ENCODE results near the gene CLMP.
A peak's percentile ranks its signal among the peaks of the same experiment; 100 is the strongest.
"Not testable (repeated sequence)": the region's sequence is repeated elsewhere in the genome, so short reads cannot be mapped to it uniquely, and the experiment has no call there.

The CLMP gene

DNA sequence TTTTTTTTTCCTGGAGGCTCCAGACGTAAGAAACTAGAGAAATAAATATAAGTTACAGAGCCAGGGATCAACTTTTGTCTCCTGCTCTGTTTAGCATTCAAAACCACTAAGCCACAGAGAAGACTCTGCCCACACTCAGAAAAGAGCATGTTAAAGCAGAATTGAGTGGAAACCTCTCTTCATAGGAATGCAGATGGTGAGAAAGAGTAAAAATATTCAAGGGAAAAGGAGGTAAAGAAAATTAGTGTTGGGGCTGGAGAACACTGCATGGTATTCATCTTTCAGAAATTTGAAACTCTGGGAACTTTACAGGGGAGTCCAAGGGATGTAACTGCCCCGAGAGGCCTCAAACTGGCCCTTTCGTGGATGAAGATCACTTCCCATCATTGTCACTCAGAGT lies 65.1 kb downstream of the CLMP start:
- DNase-seq: no peak

DNA sequence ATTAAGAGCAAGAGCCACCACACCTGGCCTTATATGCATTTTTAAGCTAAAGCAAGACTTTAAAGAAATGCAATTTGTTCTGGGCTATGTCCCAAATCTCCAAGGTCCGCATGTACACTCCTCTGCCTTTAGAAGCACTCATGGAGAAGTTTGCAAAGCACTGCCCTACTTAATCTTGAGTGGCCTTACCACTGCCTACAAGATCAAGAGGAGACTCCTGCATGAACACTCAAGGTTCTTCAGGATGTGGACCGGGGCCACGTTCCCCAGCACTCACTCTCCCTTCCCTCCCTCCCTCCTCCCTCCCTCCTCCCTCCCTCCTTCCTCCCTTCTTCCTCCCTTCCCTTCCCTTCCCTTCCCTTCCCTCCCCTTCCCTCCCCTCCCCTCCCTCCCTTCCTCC lies 69.9 kb downstream of the CLMP start:
- no peak for DNase-seq

DNA sequence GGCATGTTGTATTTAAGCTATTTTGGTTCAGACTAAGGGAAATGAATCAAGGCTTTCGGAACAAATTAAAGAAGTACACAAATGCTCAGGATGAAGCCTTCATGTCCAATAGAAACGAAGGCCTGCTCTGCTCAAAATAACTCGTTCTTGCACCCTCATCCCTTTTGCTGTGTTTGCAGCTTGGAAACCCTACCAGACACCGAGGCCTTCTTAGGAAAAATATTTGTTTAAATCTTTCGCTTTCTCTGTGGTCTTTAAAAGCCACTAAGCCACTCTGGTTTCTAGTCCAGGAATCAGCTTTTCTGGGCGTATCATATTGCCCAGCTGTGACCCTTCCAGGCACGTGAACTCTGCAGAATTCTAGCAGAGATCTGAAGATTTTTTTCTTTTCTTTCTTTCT lies 72.2 kb downstream of the CLMP start:
- DNase-seq: no peak

DNA sequence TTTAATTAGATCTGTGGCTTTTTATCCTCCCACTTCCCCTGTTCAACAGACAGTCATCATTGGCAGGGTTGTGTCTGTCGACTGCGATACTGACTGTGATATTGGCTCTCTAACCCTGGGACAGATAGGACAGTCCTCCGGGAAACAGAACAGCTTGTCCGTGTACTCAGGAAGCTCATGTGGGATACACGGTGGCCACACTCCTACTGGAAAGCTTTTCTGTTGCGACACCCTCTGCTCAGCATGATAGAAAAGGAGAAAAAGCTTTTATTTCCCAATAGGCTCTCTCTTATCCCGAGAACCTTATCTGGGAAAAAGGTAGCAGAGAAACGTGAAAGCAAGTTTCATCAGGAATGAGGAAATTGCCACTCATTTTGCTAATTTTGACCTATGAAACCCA lies 72.7 kb downstream of the CLMP start:
- DNase-seq: no peak

DNA sequence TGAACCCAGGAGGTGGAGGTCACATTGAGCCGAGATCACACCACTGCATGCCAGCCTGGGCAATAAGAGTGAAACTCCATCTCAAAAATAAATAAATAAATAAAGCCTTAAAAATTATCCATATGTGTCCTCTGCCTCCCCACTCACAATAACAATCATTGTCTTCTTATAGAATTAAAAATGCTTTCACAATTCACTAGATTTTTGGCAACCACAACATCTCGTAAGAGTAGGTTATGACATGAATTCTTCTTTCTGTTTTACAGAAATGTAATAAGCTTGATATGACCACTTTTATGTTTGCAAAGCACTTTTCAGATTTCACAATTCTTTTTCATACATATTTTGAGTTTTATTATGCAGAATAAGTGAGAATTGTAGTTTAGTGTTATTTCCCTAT lies 78.6 kb downstream of the CLMP start:
- no peak for DNase-seq

DNA sequence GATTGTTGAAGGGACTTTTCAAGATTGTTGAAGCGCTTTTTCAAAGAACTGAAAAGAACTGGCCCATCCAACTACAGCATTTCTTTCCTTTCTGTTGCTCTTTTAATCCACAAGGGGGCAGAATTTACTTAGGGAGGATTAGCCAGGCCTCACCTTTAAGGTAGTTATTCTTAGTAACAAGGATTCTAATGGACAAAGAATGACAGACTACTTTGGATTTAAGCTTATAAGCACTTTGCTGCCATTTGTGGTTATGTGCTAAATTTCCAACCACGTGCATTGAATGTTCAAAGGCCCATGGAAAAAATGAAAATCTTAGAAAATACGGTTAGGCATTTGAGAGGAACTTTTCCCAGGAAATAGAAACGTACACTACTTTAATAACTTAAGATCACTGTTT lies 83.6 kb downstream of the CLMP start:
- peak; percentile 84 for DNase-seq

DNA sequence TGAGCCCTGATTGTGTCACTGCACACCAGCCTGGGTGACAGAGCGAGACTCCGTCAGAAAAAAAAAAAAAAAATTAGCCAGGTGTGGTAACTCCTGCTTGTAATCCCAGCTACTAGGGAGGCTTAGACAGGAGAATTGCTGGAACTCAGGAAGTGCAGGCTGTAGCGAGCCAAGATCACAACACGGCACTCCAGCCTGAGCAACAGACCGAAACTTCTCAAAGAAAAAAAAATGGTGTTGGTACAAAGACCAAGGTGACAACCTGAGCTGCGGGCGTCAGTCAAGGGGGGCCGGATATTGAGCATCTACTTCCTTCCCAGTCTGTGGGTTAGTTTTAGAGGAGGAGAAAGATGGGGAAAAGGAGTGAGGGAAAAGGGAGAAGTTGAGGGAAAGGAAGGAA lies 84.7 kb downstream of the CLMP start:
- no peak for DNase-seq

DNA sequence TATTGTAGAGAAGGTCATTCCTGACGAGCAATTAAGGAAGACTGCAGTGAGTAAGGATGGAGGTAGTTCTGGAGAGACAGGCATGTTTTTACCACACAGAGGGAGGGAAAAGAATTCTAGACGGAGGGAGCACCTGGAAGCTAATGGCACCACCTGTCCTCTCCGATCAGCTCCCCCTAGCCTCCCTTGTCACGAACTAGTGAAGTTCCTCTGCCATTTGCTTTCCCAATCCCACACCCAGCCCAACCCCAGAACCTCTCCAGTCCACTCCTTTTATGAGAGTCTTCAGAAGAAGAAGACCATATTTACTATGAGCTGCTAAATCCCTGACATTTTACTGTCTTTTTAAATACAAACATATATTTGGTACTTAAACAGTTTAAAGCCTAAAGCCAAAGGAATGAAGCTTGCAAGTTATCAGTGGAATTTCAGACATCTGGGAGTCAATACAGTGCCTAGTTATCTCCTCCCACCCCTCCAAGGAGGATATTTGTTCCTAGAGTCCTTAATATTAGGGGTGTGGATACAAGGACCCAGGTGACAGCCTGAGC lies 87.0 kb downstream of the CLMP start:
- DNase-seq: no peak

DNA sequence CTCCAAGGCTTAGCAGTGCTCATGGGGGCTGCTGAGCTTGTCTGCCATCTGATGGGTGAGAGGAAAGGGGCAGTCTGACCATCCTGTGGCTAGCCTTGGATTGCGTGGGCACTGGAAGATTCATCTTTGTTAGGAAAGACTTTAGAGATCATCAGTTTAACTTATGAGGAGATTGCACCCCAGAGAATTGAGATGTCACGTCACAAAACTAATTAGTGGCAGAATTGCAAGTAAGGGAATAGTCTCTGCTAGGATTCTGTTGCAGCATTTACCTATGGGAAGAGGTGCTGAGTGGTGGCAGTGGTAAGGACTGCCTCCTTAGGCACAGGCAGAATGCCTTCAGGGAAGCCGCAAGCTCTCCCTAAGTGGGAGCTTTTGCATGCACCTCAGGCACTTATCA lies 90.4 kb downstream of the CLMP start:
- DNase-seq: no peak

DNA sequence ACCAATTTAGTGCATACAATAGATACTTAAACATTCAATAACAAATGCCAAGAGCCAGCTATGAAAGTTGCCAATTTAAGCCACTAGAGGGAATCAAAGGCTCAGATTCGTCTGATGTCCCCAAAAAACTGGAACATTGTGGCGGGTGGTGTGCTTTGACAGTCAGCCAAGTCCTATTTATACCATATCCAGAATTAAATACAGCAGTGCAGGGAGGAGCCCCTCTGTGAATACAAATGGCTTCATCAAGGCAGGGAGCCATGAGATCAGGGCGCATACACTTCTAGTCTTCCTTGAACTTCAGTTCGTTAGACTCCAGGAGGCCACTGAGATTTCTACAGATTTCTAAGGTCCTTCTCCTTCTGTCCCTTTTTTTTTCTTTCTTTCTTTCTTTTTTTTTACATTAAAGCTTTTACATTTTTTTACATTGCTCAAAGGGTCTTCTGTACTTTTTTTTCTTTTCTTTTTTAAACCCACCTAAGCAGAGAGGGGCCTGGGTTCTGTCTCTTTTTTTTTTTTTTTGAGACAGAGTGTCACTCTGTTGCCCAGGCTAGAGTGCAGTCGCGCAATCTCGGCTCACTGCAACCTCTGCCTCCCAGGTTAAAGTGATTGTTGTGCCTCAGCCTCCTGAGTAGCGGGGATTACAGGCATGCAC lies 91.6 kb downstream of the CLMP start:
- peak; percentile 80 for DNase-seq

DNA sequence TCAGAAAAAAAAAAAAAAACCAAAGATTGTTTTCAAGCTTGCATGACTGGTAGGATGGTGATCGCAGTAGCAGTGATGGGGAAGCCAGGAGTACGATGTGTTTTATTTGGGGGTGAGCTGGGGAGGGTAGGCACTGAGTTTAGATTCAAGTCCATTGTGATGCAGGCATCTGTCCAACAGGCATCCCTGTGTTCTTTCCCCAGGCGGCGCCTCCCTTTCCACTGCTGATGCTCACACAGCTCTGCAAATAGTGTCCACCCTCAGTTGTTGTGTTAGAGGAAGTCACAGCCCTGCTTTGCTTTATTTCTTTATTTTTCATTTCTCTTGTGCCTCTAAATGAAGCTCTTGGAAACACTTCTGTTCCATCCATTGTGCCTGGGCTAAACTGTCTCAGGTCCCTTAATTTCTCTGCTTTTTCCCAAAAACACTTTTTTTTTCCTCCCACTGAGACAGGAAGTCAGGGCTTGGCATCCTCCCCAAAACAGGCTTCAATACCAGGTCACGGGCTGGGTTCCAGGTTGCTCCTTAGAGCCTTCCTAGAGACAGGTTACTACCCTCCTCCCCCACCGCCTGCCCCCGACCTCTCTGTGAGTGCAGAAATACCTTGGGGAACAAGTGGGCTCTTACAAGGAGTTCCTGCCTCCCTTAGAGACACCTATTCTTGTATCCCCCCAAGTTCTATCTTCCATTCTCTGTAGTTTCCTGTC lies 94.5 kb downstream of the CLMP start:
- no peak for DNase-seq

DNA sequence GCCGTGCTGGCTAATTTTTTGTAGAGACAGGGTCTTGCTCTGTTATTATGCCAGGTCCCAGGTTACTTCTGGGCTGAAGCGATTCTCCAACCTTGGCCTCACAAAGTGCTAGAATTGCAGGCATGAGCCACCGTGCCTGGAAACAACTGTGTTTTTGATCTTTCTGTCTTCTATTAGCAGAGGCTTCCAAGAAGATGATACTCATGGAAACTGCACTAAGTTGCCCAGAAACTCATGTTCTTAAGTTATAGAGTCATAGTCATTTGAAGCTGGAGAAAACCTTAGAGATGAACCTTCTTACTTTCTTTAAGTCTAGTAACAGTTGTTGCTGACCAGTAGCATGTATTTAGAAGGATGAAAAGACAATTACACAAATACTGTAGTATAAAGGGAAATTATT lies 96.1 kb downstream of the CLMP start:
- no peak for DNase-seq

DNA sequence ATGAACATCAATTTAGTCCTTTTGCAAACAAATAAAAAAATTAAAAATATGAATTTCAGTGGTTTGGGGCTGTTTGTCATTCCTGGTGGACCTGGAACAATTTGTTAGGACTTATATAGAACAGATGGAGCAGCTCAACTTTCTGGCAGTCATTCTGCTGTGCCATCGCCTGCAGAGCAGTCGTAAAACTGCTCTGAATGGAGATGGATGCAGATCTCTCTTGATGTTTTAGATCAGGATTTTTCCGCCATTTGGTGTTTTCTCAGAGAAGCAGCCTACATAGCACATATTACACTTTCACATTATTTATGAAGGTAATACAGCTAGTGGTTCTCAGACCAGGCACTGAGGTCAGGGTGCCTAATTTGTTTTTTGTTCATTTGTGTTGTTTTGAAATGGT lies 101.3 kb downstream of the CLMP start:
- DNase-seq: no peak

DNA sequence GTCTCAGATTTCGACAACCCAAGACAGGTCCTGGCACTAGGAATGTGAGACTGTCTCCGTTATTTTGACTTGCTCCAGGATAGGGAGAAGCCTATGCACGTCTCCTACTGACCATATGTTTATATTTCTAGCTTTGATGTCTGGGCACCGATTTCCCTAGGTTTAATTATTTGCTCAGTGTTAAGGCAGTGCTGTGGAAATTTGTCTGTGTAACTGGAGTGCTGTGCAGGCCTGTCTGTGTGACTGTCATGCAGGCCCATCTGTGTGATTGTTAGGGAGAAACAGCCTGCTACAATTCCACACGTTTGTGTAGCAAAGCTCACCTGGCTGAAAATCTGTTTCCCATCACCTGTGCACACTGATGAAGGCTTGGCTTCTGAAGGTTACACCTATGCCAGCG lies 103.5 kb downstream of the CLMP start:
- no peak for DNase-seq

DNA sequence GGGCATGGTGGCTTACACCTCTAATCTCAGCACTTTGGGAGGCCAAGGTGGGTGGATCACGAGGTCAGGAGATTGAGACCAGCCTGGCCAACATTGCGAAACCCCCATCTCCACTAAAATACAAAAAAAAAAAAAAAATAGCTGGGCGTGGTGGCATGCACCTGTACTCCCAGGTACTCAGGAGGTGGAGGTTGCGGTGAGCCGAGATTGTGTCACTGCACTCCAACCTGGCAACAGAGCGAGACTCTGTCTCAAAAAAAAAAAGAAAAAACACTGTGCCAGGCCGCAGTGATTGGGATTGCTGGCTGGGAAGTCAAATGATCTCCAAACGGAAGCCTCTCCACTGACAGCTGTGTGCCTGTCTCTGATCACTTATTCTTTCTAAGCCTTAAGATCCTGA lies 104.9 kb downstream of the CLMP start:
- not testable (repeated sequence) for DNase-seq

DNA sequence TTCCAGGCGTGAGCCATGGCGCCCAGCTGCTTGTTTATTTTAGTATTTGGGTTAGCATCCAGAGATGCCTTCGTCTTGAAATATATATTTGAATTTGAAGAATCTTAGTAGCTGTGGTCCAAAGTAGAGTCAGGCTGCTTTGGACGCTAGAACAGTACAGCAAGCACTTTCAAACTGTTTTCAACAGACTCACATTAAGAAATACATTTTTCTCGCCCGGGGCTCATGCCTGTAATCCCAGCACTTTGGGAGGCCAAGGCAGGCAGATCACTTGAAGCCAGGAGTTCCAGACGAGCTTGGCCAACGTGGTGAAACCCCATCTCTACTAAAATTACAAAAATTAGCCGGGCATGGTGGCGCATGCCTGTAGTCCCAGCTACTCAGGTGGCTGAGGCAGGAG lies 106.2 kb downstream of the CLMP start:
- not testable (repeated sequence) for DNase-seq

DNA sequence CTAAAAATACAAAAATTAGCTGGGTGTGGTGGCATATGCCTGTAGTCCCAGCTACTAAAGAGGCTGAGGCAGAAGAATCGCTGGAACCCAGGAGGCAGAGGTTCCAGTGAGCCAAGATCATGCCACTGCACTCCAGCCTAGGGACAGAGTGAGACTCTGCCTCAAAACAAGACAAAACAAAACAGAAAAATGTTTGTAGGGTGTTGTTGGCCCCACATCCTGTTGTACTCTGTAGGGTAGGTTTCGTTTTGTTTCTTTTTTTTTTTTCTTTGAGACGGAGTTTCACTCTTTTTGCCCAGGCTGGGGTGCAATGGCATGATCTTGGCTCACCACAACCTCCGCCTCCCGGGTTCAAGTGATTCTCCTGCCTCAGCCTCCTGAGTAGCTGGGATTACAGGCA lies 107.4 kb downstream of the CLMP start:
- not testable (repeated sequence) for DNase-seq

DNA sequence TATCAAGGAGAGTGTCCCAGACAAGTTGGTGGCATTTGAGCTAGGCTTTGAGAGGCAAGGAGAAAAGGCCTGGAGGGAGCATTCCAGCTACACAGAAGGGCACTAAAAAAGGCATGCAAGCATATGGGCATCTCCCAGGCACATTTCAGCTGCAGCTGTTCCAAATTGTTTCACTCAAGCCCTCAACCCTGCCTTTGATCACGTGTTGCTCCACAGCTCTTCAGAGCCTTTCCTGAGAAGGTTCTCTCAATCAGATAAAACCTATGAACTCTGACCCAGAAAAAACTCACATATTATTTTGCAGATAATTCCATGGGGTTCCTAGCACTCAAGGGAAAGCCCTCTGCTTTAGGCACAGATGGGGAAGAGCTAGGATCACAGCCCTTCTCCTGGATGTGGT lies 108.7 kb downstream of the CLMP start:
- DNase-seq: peak; percentile 14

DNA sequence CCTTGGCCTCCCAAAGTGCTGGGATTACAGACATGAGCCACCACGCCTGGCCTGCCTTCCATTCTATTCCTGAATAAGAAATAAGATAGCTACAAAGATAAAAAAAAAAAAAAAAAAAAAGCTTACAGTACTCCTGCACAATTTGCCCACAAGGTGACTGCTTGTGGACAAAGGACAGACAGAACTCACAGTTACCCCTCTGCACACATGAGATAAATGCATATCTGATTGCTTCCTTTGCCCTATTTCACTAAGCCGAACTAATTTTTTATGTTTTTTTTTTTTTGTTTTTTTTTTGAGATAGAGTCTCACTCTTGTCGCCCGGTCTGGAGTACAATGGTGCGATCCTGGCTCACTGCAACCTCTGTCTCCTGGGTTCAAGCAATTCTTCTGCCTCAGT lies 109.6 kb downstream of the CLMP start:
- DNase-seq: no peak

DNA sequence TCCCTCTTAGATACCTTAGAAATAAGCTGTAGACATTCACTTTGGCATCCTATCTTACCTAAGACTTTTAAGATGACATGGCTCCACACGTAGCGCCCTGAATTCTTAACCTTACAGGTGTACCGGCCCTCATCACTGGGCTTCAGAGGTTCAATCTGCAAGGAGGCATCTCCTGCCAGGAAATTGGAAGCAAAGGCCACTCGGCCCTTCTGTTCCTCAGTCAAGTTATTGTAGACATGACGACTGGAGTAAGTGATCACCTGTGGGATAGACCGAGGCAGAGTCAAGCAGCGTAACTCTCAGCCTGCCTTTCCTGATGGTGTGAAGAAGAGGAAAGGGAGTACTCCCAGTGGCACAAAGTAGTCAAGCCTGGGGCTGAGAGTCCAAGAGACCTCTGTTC lies 110.6 kb downstream of the CLMP start:
- no peak for DNase-seq

DNA sequence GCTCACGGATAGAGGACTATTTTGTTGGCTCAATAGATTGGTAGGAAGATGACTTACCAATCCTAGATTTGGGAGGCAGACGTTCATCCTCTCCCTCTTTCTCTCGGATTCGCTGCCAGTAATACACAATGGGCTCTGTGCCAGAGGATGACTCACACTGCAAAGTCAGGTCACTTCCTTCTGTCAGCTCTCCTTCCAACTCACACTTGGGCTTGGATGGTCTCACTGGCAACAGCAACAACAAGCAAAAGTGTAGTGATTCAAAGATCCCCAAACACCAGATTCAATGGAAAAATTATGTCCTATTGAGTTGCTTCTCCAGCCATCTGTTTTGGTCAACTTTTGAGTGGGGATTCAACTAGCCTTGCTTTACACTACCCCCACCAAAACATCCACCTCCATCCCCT lies 111.4 kb downstream of the CLMP start:
- DNase-seq: peak; percentile 99

DNA sequence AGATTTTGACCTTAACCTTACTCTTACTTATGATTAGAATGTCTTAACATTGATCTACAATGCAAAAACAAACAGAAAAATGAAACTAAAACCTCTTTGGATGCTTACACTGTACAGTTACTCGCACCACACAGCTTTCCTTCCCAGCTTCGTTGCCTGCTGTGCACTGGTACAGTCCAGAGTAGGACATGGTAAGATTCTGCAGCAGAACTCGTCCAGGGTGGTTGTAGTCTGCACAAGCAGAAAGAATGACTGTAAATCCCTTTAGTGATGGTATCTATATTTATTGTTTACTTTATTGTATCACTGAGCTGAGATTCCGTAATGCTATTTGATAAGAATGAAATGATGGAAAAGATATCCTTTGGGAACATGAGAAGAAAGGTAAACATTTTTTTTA lies 112.1 kb downstream of the CLMP start:
- DNase-seq: peak; percentile 54

DNA sequence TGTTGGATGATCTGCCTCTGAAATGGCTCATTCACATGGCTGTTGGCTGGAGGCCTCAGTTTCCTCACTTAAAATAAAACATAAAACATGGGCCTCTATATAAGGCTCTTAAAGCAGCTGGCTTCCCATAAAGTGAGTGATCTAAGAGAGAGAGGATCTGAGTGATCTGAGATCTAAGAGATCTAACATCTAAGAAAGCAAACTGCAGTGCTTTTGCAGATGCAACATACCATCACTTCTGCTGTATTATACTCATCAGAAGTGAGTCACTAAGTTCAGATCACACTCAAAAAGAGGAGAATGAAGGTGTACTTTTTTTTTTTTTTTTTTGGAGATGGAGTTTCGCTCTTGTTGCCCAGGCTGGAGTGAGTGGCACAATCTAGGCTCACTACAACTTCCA lies 115.0 kb downstream of the CLMP start:
- DNase-seq: no peak

DNA sequence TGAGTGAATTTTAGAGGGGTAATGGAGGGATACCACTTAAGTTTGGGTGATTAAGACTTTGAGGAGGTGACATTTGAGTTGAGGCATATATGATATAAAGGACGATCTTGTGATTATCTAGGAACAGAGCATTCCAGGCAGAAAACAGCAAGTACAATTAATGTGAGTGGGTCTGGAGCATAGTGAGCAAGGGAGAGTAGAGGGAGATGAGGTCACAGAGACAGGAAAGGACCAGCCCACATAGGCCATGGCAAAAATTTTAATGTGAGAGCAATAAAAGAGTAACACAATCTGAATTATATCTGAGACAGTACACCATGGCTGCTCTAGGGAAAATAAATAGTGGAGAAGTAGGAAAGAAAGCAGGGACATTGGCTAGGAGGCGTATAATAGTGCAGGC lies 118.6 kb downstream of the CLMP start:
- DNase-seq: no peak
